OCI-LY3 (cell line): ENCODE results near the gene RASD1.

ENCODE experiments used
- H2AFZ ChIP-seq: fragments of 200-600, 300-600 bp; shearing (Covaris generic); 2 replicates; pipeline ENCODE4 v1.6.0; 2014; ENCODE audit warnings: antibody characterized with exemption, low read depth, low read length
- H3K27ac ChIP-seq: fragments of 200-600, 300-600 bp; sonication (generic); 2 replicates; pipeline ENCODE4 v1.5.1; 2014; ENCODE audit warnings: mild to moderate bottlenecking, low read length, moderate library complexity, mixed read lengths
- H3K27me3 ChIP-seq: fragments of 200-600, 300-600 bp; sonication (generic); 2 replicates; pipeline ENCODE4 v1.6.1; 2014; ENCODE audit warnings: low read depth, low read length, mixed read lengths
- H3K36me3 ChIP-seq: fragments of 200-600, 300-600 bp; sonication (generic); replicated peaks from 2 replicates; pipeline ENCODE3; 2014; ENCODE audit warnings: low read depth, low read length, mixed read lengths
- H3K4me1 ChIP-seq: fragments of 300-600, 200-600 bp; sonication (generic); 2 replicates; pipeline ENCODE4 v1.6.1; 2014; ENCODE audit warnings: low read length, mixed read lengths
- H3K4me2 ChIP-seq: fragments of 200-600, 300-600 bp; sonication (generic); 2 replicates; pipeline ENCODE4 v1.6.1; 2014; ENCODE audit warnings: low read length, mixed read lengths
- H3K4me3 ChIP-seq: fragments of 300-600, 200-600 bp; sonication (generic); 2 replicates; pipeline ENCODE4 v1.5.1; 2014; ENCODE audit warnings: antibody characterized with exemption, mild to moderate bottlenecking, low read length, moderate library complexity
- H3K79me2 ChIP-seq: fragments of 300-600, 200-600 bp; shearing (Covaris generic); 2 replicates; pipeline ENCODE4 v1.6.1; 2014; ENCODE audit warnings: mild to moderate bottlenecking, low read length, mixed read lengths
- H3K9ac ChIP-seq: fragments of 300-600, 200-600 bp; shearing (Covaris generic); 2 replicates; pipeline ENCODE4 v1.6.0; 2014; ENCODE audit warnings: mild to moderate bottlenecking, low read length, moderate library complexity
- H3K9me3 ChIP-seq: fragments of 200-600, 300-600 bp; shearing (Covaris generic); 2 replicates; pipeline ENCODE4 v1.6.1; 2014; ENCODE audit warnings: low read length, mixed read lengths; ENCODE audit not compliant: insufficient read depth
- H4K20me1 ChIP-seq: fragments of 200-600, 300-600 bp; sonication (generic); 2 replicates; pipeline ENCODE4 v1.6.1; 2016; ENCODE audit warnings: low read length, mixed read lengths; ENCODE audit not compliant: insufficient read depth
- EZH2phosphoT487 ChIP-seq: fragments of 200-600 bp; shearing (Covaris generic); IDR thresholded peaks from 2 replicates; pipeline ENCODE4 v1.6.1; 2018; ENCODE audit warnings: antibody characterized with exemption, mixed run types, low read depth
- TF ChIP-seq, protein P1 (sequence below): fragments of 200-600, 300-600 bp; sonication (generic); IDR thresholded peaks from 2 replicates; pipeline ENCODE4 v1.5.1; 2014; ENCODE audit warnings: antibody characterized with exemption, low read length, low read depth

Gene RASD1

DNA sequence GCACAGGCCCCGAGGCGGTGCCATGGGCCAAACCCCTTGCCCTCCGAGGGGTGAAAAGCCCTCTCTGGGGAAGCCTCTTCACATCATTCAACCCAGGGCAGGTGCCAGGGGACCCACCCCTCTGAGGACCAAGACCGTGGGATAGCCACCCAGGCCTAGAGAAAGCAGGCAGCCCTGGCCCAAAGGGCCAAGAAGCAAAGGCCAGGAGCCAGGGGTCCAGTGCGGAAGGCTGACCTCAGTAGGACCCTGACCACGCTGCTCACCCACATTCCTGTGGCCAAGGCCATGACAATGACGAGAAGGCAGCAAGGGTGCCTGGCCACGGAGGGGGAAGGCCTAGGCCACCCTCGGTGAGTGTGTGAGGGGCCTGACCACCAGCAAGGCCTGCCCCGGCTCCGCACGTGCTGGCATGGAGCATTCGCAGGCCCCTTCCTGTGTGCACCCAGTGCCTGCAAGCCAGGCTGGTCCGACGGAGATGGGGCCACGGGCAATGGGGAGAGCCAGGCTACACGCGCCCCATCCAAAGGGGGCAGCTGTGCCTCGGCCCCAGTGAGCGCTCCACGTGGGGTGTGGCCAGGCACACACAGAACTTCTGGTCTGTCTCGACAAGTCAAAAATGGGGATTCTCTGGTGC is 24.5 kb upstream of the RASD1 start:
- TF ChIP-seq EZH2phosphoT487: no peak
- TF ChIP-seq, protein P1, sequence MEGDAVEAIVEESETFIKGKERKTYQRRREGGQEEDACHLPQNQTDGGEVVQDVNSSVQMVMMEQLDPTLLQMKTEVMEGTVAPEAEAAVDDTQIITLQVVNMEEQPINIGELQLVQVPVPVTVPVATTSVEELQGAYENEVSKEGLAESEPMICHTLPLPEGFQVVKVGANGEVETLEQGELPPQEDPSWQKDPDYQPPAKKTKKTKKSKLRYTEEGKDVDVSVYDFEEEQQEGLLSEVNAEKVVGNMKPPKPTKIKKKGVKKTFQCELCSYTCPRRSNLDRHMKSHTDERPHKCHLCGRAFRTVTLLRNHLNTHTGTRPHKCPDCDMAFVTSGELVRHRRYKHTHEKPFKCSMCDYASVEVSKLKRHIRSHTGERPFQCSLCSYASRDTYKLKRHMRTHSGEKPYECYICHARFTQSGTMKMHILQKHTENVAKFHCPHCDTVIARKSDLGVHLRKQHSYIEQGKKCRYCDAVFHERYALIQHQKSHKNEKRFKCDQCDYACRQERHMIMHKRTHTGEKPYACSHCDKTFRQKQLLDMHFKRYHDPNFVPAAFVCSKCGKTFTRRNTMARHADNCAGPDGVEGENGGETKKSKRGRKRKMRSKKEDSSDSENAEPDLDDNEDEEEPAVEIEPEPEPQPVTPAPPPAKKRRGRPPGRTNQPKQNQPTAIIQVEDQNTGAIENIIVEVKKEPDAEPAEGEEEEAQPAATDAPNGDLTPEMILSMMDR: no peak
- H2AFZ ChIP-seq: no peak overlapping the region
- H3K4me1 ChIP-seq: no peaks in the 10 kb centered on the region
- H3K4me2 ChIP-seq: no peak overlapping the region
- no peak overlapping the region for H3K9ac ChIP-seq
- H4K20me1 ChIP-seq: no peaks in the 10 kb centered on the region
- no peak overlapping the region for H3K4me3 ChIP-seq
- H3K9me3 ChIP-seq: no peaks in the 10 kb centered on the region
- no peaks in the 10 kb centered on the region for H3K27me3 ChIP-seq
- no peak overlapping the region for H3K27ac ChIP-seq
- no peaks in the 10 kb centered on the region for H3K36me3 ChIP-seq
- no peaks in the 10 kb centered on the region for H3K79me2 ChIP-seq

DNA sequence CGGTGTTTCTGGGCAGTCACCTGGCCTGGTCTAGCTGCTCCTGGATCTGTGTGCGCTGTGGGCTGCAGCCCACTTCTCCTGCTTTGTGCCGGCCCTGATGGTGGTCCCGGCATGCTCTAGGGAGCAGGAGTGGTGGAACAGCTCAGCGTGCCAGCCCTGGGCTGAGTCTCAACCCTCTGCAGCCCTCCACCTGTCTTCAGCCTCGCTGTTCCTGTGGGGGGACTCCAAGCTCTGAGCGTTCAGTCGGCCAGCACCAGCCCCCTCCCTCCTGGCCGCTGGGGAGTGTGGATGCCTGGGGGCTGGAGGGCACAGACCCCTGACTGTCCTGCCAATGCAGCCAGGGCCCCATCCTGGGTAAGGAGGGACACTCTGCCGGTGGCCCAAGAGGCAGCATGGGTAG is 23.7 kb upstream of the RASD1 start:
- H2AFZ ChIP-seq: no peak overlapping the region
- no peak overlapping the region for H3K4me3 ChIP-seq
- H3K9me3 ChIP-seq: no peaks in the 10 kb centered on the region
- H3K36me3 ChIP-seq: no peaks in the 10 kb centered on the region
- no peaks in the 10 kb centered on the region for H3K27me3 ChIP-seq
- TF ChIP-seq, protein P1: no peak
- no peaks in the 10 kb centered on the region for H3K79me2 ChIP-seq
- no peaks in the 10 kb centered on the region for H4K20me1 ChIP-seq
- no peak overlapping the region for H3K4me2 ChIP-seq
- no peak overlapping the region for H3K9ac ChIP-seq
- H3K27ac ChIP-seq: no peak overlapping the region
- no peaks in the 10 kb centered on the region for H3K4me1 ChIP-seq

DNA sequence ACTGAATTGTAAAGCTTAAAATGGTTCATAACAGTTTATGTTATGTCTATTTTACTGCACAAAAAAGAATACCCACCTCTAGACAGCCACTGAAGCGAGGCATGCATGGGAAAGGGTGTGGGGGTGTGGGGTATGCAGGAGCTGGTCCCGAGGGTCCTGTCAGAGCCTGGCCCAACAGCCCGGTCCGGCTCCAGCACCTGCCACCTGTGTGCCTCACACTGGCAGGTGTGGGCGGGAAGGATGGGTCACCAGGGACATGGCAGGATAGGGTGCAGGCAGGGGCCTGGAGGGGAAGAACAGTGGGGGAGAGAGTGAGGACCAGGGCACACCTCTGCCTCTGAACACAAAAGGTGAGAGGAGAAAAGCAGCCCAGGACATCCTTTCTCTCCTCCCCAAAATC is 22.8 kb upstream of the RASD1 start:
- H3K9me3 ChIP-seq: no peaks in the 10 kb centered on the region
- H2AFZ ChIP-seq: no peak overlapping the region
- H3K4me2 ChIP-seq: no peak overlapping the region

DNA sequence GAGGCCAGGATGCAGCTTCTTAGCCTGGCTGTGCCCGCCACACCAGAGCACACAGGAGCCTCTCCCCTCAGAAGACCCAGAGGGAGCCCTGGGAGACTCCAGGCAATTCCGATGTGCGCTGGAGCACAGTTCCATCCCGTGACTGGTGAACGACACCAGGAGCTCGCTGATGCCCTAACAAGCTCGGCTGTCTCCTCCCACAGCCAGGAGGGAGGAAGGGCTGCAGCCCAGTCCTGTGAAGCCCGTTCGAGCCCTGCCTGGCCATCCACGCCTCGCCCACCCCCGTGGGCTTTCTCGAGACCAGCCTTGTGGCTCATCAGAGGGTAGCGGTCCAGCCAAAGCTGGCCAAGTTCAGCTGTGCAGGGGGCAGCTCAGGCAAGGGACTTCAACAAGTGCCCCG is 21.8 kb upstream of the RASD1 start:
- Histone ChIP-seq H4K20me1 (no peaks in the 10 kb centered on the region), H3K9ac (no peak overlapping the region)

More for the DNA sequence above, 22.8 kb upstream of the RASD1 start:
- no peaks in the 10 kb centered on the region for H3K36me3 ChIP-seq
- H3K27ac ChIP-seq: no peak overlapping the region
- H4K20me1 ChIP-seq: no peaks in the 10 kb centered on the region
- H3K79me2 ChIP-seq: no peaks in the 10 kb centered on the region
- H3K4me3 ChIP-seq: no peak overlapping the region
- TF ChIP-seq, protein P1: no peak
- no peak for TF ChIP-seq EZH2phosphoT487
- H3K4me1 ChIP-seq: no peaks in the 10 kb centered on the region
- H3K9ac ChIP-seq: no peak overlapping the region
- no peaks in the 10 kb centered on the region for H3K27me3 ChIP-seq

More for the DNA sequence above, 21.8 kb upstream of the RASD1 start:
- no peak overlapping the region for H3K4me3 ChIP-seq
- H2AFZ ChIP-seq: no peak overlapping the region
- no peaks in the 10 kb centered on the region for H3K4me1 ChIP-seq
- H3K9me3 ChIP-seq: no peaks in the 10 kb centered on the region
- H3K4me2 ChIP-seq: no peak overlapping the region
- H3K79me2 ChIP-seq: no peaks in the 10 kb centered on the region
- H3K36me3 ChIP-seq: no peaks in the 10 kb centered on the region
- TF ChIP-seq, protein P1: no peak
- no peak for TF ChIP-seq EZH2phosphoT487
- H3K27me3 ChIP-seq: no peaks in the 10 kb centered on the region
- no peak overlapping the region for H3K27ac ChIP-seq
